ENCODE measurements around the gene GPS1.
A peak's percentile ranks its signal among the peaks of the same experiment; 100 is the strongest.

The GPS1 gene

DNA sequence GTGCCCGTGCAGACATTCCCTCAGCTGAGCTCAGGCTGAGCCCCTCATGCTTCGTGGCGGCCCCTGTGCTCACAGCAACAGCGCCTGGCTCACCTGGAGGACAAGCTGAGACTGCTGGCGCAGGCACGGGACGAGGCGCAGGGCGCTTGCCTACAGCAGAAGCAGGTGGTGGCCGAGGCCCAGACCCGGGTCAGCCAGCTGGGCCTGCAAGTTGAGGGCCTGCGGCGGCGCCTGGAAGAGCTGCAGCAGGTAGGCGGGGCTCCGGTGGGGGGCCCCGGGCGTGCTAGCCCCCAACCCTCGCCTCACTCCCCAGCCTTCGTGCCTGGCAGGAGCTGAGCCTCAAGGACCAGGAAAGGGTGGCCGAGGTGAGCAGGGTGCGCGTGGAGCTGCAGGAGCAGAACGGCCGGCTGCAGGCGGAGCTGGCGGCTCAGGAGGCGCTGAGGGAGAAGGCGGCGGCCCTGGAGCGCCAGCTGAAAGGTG is 21.7 kb upstream of the GPS1 start:
- DNase-seq (ENCODE audit: low read depth) = no peak
- no peak overlapping the region for H3K4me3 ChIP-seq (ENCODE audit: low read depth, low read length)
- TF ChIP-seq, protein P1, sequence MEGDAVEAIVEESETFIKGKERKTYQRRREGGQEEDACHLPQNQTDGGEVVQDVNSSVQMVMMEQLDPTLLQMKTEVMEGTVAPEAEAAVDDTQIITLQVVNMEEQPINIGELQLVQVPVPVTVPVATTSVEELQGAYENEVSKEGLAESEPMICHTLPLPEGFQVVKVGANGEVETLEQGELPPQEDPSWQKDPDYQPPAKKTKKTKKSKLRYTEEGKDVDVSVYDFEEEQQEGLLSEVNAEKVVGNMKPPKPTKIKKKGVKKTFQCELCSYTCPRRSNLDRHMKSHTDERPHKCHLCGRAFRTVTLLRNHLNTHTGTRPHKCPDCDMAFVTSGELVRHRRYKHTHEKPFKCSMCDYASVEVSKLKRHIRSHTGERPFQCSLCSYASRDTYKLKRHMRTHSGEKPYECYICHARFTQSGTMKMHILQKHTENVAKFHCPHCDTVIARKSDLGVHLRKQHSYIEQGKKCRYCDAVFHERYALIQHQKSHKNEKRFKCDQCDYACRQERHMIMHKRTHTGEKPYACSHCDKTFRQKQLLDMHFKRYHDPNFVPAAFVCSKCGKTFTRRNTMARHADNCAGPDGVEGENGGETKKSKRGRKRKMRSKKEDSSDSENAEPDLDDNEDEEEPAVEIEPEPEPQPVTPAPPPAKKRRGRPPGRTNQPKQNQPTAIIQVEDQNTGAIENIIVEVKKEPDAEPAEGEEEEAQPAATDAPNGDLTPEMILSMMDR (IDR thresholded peaks at IDR 0.05; ENCODE audit: low read depth, low read length, missing control alignments) = no peak

DNA sequence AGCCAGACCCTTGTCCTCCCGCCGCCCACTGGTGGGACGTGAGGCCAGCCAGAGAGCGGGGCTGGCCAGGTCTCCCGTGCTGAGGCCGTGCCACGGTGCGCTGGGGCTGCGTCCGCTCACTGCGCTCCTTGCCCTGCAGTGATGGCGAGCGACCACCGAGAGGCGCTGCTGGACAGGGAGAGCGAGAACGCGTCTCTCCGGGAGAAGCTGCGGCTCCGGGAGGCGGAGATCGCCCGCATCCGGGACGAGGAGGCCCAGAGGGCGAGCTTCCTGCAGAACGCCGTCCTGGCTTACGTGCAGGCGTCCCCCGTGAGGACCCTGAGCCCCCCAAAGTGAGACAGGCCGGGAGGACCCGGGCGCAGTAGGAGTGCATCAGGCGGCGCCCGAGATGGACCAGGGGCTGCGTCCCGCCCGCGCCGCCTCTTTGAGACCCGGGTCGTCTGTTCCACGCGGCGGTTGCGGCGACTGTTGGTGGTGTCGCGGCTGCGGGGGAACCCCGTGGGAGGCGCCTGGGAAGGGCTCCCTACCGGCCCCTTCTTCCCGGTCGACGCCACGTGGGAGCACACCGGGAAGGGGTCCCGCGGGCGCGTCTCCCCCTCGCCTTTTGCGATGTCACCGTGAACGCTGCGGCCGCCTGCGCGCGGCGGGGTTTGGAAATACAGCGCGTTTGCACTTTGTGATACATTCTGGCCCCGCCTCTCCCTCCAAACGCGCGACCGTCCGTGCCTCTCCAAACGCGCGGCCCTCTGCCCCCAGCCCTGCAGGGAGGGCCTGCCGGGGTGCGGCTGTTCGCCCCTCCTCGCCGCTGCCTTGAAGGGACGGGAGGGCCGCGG is 21.0 kb upstream of the GPS1 start:
- TF ChIP-seq, protein P1 (IDR thresholded peaks at IDR 0.05; ENCODE audit: low read depth, low read length, missing control alignments) = peak; percentile 86
- no peak for DNase-seq (ENCODE audit: low read depth)

DNA sequence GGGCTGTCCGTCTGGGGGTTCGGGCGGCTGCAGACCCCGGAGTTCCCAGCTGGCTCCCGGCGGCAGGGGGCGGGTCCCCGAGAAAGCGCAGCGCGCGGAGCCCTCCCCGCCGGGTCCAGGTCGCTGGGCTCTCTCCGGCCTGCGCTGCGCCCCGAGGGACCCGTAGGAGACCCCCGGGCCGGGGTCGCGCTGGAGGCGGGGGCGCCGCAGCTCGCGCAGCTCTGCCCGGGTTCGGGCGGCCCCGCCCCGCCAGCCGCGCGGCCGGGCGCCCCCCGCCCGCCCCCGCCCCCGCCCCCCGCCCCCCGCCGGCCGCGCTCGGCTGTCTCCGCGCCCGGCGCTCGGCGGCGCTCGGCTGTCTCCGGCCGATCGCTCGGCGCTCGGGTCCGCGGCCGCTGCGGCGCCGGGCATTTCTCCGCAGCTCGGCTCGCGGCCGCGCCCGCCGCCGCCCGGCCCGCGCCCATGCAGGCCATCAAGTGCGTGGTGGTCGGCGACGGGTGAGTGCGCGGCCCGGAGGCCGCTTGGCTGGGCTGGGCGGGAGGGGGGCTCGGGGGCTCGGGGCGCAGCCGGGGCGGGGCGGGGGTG is 20.3 kb upstream of the GPS1 start, which contains the start of gene RAC3:
Gene RAC3 (plus strand): TSS at position 376 of the 582 bp plus-strand sequence. CDS start 84 bp downstream, at position 460.
- TF ChIP-seq, protein P1 (IDR thresholded peaks at IDR 0.05; ENCODE audit: low read depth, low read length, missing control alignments) = no peak
- peak within 1 kb of the TSS; percentile 33 for H3K4me3 ChIP-seq (ENCODE audit: low read depth, low read length)
- DNase-seq (ENCODE audit: low read depth) = no peak

More for the DNA sequence above, 21.0 kb upstream of the GPS1 start:
- H3K4me3 ChIP-seq (ENCODE audit: low read depth, low read length) = peak overlapping the region; percentile 33

DNA sequence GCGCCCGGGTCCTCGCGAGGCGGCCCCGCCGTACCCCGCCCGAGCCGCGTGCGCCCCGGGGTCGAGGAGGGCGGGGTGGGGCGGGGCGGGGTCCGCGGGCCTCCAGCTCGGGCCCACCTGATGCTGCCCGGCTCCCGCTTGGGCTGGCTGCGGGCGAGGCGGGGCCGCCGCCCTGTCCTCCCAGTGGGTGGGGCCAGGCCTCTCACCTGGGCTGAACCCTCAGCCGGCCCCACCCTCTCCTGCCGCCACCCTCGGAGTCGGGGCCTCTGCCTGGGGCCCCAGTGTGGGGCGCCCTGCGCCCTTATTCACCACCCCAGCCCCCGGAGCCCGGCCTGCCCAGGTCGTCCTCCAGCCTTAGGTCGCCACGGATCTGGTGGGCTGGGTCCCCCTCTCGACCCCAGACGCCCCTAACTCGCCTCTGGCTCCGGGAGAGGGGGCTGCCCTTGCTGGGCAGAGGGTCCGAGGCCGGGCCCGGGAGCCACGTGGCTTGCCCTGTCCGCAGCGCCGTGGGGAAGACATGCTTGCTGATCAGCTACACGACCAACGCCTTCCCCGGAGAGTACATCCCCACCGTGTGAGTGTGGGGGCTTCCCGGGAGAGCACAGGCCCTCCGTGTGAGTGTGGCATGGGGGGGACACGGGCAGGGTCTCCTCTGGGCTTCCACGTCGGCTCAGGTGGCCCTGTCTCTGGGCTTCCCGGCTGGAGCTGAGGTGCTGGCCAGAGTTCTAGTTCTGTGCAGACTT is 19.6 kb upstream of the GPS1 start:
- TF ChIP-seq, protein P1 (IDR thresholded peaks at IDR 0.05; ENCODE audit: low read depth, low read length, missing control alignments) = no peak
- peak overlapping the region; percentile 14; the same call in 1 of the 2 replicates for H3K4me3 ChIP-seq (ENCODE audit: low read depth, low read length)
- DNase-seq (ENCODE audit: low read depth) = no peak

DNA sequence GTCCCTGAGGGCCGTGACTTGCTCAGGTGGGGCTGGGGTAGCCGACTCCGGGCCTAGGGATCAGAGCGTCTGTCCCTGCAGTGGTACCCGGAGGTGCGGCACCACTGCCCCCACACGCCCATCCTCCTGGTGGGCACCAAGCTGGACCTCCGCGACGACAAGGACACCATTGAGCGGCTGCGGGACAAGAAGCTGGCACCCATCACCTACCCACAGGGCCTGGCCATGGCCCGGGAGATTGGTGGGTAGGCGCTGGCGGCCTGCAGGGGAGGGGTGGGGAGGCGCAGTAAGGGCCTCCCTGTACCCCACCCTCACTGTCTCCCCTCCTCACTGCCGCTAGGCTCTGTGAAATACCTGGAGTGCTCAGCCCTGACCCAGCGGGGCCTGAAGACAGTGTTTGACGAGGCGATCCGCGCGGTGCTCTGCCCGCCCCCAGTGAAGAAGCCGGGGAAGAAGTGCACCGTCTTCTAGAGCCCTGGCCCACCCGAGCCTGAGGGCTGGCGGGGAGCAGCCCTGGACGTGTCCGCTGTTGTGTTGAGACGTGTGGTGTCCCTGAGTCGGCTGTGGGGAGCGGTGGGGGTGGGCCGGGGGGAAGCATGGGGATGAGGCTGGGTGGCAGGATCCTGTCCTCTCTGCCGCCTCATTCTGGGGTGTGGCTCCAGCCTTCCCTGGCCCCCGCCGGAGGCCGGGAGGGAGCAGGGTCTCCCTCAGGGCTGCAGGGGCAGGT is 18.2 kb upstream of the GPS1 start:
- no peak for DNase-seq (ENCODE audit: low read depth)
- TF ChIP-seq, protein P1 (IDR thresholded peaks at IDR 0.05; ENCODE audit: low read depth, low read length, missing control alignments) = no peak
- no peak overlapping the region for H3K4me3 ChIP-seq (ENCODE audit: low read depth, low read length)

DNA sequence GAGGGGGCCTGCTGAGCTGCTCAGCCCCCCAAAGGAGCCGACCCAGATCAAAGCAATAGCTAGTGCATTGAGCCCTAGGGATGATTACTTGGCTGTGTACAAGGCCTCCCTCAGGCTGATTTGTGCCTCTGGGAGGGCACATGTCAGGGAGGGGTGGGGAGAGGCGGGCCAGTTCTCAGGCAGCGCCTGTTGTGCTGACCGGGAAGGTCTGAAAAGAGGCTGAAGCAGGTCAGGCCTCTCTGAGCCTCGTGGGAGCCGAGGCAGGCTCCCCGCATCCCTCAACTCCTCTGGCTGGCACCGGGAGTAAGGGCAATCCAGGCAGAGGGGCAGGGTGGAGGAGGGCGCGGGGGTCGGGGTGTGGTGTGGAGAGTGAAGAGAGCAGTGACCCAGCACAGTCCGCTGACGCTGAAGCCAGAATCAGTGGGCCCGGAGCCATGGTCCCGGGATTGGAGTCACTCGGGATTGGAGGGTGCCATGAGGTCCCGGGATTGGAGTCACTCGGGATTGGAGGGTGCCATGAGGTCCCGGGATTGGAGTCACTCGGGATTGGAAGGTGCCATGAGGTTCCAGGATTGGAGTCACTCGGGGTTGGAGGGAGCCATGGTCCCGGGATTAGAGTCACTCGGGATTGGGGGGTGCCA is 17.2 kb upstream of the GPS1 start:
- TF ChIP-seq, protein P1 (IDR thresholded peaks at IDR 0.05; ENCODE audit: low read depth, low read length, missing control alignments) = no peak
- no peak for DNase-seq (ENCODE audit: low read depth)
- no peak overlapping the region for H3K4me3 ChIP-seq (ENCODE audit: low read depth, low read length)
